HG03095 (cell line): ENCODE results near the gene CDK5RAP2.

Source experiments
- ATAC-seq: cut with Tn5 transposase; IDR thresholded peaks from one replicate; pipeline ENCODE4 v1.9.1; 2021; ENCODE audit warnings: moderate library complexity; ENCODE audit not compliant: unreplicated experiment

CDK5RAP2 gene

DNA sequence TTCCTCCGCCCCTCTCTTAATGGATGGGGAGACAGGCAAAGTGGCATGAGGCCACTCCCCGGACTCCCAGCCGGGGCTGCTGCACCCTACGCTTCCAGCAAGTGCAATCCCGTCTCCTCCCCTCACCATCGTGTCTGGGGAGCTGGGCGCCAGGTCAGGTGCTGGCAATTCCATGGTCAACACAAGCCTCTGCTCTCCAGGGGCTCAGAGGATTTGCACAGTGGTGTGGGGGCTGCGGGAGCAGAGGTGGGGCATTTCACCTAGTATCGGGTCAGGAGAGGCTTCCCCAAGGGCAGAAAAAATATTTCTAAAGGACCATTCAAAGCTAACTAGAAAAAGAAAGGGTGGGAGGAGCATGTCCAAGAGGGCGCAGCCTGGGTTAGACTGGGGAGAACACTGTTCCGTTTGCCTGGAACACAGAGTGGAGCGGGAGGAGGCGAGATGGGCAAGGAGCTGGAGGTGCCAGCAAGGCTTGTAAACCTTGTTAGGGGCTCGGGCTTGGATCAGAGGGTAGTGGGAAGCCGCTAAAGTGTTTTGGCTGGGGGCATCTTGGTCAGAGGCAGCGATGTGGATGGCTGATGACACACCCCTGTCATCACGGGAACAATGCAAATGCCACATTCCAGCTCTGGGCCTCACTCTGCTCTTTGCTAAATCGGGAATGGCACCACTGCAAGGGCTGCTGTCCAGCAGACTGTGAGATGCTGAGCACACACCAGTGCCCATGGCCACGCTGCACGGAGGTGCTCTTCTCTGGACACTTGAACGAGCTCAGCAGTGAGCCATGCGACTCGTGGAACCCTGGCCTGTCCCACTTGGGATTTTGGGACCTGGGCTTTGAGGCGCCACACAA is 191.7 kb downstream of the CDK5RAP2 start:
- ATAC-seq, result no peak

DNA sequence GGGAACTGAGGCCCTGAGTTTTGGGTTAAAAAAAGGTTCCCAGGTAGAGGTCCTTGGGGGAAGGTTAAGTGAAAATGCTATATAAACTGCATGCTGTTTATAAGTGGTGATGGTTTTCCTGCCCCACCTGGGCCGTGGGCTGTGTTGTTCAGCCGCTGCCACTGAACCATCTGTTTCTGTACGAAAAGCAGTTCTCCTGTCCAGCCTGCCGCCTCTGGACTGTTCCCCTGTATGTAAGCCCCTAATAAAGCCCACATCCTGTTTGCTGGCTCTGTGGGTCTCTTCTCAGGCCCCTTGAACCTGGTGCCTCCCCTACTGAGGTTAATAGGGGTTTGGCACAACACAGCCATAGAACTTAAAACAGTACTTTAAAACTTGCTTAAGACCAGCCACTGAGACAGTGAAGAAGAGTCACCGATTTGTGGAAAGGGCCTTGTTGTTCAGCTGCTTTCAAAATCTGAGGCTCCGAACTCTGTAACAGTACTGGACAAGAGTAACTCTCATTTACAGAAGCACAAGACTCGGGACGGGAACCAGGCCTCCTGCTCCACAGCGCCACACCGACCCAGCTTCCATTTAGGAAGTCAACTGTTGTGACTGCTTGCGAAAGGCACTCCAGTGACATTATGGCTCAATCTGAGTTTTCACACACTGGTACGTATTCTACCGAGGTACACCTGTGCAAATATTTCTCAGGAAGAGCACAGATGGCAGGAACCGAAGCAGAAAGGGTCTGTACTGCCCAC is 192.5 kb downstream of the CDK5RAP2 start:
- ATAC-seq, result no peak

DNA sequence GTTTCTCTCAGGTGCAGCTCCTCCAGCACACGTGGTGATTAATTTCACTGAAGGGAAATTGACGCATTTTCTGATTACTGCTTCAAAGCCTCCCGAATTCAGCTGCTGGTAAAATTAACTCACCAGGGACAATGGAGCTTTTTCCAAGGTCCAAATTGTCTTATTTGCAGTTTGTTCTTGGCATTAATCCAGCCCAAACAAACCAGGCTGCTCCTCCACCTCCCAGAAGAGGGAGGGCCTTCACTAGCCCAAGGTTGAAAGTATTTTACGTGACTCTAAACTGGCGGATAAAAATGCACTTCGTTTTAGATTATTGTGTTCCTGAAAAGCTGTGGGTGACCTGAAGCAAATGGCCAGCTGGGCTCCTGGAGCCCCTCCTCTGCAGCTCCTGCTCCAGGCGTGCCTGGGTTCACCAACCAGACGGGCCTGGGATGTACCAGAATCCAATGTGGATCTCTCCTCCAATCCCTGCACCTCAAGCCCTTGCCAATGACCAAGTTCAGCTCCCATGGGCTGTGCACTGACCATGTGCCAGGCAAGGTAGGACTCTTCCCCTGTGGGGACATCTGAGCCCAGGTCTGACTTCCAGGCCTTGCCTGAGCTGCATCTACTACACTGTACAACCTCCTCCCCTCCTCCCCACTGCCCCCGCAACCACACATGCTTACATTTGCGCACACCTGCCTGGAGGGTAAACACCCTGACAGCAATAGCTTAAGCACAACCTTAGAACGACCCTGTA is 193.4 kb downstream of the CDK5RAP2 start:
- ATAC-seq, result no peak

DNA sequence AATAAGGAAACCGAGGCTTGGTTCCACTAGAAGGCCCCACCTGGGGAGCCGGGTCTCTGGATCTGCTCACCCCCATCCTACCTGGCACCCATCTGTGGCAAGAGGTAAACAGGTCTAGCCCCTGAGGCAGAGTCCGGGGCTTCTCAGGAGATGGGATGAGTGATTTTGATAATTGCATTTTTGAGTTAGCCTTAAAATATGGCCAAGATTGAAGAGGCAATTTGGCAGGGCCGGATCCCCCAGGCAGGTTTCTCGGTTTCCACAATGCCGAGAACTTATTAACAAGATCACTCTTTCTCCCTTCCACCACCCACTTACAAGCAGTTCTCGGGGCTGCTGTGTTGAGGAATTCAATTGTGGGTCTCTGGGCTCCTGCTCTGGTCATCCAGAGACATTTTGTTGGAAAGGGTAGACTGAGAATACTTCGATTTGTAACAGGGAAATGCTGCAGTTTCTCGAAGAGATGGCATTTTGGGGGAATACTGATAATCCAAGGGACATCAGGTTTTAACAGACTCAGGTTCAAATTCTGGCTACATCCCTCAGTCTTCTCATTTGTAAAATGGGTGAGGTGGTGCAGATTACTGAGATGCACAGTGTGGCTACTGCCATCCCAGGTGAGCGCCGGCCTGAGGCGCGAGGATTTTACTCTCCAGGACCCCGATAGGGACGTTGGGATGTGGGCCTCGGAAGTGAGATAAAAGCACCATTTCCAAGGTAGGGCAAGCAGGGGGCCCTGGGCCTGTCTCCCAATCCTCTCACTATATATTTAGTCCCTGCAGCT is 194.2 kb downstream of the CDK5RAP2 start:
- ATAC-seq, result no peak

DNA sequence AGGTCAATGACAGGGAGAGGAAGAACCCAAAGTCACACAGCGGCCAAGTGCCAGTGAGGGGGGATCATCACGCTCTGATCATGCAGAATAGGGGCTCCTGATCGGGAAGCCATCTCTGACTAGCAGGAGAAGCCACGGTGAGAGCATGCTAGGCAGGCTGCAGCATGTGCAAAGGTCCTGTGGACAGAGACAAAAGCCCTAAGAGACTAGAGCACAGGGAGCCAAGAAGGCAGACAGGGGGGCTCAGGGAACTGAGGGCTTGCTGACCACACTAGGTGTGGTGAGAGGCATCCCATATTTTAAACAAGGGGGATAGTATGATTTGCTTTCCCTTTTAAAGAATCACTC is 195.1 kb downstream of the CDK5RAP2 start:
- no peak for ATAC-seq

DNA sequence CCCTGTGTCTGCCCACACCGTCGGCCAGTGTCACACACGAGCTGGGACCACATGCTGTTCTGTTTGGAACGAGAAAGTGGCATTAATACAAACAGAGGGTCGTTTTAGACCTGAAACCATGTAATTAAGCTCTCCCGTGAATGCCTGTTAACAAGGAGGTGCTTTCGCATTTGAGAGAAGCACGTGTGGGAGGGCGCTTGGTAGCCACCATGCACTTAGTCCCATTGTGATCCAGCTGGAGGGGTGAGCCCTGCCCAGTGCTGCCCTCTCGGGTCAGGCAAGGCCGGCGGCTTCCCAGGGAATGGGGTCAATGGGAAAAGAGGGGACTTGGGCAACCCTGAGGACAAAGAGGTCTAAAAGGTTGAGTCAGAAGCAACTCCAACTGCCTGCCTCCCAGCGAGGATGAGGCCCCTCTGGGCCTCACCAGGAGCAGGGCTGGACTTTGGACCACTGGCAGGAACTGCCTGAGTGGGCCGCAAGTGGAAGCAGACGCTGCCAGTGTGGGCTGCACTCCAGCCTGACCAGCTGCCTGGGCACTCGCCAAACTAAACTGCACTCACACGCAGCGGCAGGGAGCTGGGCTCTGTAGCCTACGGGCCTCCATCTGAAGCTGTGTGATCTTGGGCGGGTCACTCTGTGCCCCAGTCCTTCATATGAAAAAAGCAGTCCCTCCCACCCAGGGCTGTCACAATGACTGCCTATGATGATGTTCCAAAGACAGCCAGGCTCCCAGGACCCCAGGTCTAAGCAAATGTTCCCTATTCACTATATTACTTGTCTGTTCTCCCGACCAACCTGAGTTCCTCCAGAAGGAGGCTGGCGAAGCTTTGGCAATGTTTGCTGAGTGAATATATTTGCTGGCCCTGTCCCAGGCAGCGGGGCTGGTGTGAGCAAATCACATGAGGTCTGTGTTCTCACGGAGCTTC is 195.7 kb downstream of the CDK5RAP2 start:
- ATAC-seq, result no peak

DNA sequence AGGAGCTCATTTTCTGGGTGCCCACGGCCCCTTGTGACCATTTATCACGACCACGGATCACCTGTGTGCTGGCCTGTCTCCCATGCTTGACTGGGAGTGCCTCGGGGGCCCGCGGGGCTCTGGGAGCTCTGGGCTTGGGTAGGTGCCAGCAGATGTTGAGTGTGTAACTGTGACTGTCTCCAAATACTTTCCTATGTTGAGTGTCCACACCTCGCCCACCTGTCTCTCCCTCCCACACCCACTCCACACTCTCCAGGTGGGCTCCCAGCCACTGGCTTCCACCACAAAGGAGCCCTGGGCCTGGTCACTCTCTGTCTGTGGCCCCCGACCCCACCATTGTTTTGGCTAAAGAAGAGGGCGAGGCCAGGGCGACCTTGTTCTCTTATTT is 196.4 kb downstream of the CDK5RAP2 start:
- ATAC-seq, result no peak

DNA sequence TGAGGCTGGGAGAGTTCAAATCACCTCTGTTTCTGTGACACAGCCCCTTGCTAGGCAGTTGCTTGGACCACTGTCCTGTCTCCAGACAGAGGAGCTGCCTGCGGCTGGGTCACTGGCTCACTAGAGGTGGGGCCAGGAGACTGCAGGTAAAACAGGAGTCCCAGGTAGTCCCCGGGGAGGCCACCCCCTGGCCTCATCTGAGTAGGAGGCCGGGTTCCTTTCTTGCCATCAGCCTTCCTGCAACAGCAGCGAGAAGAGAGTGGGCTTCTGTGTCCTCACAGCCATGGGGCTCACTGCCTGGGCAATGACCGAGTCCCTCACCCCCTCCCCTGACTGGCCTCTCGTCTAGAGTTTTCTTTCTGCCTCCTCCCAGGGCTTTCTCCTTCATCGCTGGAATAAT is 197.5 kb downstream of the CDK5RAP2 start:
- ATAC-seq, result no peak

DNA sequence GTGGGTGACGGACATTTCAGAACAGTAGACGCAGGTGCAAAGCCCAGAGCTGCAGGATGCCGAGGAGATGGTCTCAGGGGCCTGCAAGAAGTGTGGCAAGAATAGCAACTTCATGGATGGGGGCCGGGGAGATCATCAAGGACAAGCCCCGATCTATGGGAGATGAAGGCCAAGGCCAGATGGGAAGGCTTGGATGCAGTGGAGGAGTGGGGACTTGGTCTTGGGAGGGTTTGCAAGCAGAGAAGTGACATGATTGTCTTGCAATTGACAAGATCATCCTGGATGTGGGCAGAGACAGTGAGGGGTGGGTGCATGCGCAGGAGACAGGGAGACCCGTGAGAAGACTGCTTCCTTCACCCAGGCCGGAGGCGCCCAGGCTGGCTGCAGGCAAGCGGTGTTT is 198.1 kb downstream of the CDK5RAP2 start:
- no peak for ATAC-seq

DNA sequence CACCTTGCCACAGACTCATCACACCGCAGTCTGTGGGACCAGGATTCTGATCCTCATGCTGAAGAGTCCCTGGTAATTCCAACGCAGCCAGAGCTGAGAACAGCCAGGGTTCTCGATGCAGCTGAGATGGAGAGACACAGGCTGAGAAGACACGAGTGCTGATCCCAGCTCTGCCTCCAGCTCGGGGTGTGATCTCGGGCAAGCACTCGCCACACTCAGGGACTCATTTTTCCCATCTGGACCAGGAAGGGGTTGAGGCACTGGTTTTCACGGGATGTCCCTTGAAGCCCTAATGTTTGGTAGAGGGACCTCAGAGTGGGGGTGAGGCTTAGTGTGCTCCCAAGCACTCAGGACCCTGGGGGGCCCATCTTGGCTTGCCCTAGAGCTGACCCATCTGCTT is 200.4 kb downstream of the CDK5RAP2 start:
- no peak for ATAC-seq

DNA sequence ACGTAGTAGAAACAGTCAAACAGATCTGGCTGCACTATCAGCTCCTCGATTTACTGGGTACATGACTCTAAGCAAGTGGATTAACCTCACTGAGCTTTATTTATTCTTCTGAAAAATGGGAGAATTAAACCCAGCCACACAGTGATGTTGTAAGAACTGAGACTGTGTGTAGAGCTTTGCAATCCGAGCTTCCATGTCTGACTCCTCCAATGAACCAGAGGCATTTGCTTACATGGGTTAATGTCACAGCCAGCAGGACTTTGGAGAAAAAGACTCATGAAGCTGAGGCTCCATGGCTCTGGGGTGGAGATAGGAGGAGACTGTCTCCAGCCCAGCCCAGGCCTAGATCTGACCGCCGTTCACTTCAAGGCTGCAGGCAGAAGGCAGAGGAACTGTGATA is 201.3 kb downstream of the CDK5RAP2 start:
- ATAC-seq, result no peak

DNA sequence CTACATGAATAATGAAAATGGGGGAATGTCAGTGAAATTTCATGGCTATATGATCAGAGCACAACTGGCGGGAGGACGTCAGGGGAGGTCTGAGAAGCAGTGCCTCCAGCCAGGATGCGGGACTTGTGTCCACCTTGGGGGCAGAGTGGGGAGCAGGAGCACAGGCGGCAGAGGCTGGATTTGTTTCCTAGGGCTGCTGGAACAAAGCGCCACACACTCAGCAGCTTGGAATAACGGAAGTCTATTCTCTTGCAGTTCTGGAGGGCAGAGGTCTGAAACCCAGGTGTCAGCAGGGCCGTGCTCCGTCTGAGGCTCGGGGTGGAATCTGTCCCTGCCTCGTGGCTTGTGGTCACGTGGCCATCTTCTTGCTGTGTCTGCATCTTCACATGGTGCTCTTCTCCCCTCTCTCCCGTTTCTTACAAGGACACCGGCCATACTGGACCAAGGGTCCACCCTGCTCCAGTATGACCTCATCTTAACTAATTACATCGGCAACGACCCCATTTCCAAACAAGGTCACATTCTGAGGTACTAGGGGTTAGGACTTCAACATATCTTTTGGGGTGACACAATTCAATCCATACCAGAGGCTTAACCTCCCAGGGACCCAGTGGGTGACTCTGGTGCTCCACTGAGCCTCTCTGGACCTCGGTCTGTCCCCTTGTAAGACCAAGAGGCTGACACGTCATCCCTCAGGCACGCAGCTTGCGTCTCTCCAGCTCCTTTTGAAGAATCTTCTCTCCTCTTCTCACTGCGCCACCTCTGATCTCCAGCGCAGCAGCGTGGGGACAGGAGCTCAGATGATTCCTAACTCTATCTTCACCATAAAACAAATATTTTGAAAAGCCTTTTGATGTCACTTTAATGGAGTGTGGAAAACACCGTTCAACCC is 202.5 kb downstream of the CDK5RAP2 start:
- no peak for ATAC-seq

DNA sequence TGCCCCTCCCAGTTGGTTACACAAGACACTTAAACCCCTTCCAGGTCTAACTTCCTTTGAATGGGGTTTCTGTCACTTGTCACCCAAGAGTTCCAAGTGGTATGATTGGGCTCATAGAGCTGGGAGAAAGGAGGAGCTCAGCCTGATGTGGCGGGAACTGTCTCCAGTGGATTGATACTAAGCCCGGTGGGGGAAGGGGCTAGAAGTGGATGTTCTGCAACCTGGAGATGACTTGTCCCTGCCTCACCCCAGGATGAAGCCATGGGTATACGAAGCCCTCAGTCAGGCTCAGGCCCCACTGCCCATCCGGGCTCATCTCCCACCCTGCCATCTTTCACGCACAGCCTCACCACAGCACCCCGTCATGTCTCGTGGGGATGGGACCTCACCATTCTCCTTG is 203.9 kb downstream of the CDK5RAP2 start:
- ATAC-seq, result no peak

DNA sequence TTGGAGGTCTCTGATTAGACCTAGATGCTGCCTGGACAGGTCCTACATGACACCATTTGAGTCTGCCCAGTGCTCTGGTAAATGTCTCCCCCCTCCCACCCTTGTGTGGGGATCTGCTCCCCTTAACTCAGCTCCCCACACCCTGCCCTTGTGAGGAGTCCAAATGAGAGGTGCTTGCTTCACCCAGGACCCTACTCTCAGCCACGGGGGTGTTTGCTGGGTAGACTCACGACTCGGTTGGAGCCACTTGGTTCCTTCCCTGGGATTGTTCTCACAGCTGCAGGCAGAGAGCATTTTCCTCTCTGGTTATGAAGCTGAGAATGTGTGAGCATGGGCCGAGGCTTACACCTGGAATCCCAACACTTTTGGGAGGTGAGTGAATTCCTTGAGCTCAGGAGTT is 204.7 kb downstream of the CDK5RAP2 start:
- no peak for ATAC-seq

DNA sequence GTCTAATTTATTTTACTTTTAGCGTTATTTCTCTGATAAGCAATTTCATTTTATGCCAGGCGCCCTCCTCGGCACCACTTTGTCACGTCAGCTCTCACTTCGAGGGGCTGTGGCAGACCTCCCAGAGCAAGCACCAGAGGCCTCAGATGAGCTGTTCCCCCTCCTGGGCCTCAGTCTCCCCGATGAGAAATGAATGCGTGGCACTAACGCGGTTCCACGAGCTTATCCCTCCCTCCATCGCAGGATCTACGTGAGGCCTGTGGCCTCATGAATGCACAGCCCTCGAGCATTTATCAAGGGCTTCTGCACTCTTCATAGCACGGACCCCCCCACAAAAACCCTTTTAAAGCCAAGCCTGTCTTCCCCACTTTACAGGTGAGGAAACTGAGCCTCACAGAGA is 205.2 kb downstream of the CDK5RAP2 start:
- ATAC-seq, result no peak

DNA sequence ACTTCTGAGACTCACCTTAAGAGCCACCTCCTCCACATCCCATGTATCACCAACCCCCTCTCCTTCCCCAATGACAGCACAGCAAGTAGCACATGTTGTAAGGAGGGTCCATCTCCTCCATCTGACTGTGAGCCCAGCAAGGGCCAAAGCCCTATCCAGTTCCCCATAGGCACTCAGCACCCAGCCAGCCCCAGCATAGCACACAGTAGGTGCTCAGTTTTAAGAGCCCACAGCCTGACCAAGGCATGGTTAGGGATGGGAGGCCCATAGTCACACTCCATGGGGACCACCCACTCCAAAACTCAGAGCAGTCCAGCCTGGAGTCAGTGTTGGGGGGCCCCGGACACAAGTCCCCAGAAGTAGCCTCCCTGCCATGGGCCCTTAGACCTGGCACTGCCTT is 205.7 kb downstream of the CDK5RAP2 start:
- no peak for ATAC-seq

DNA sequence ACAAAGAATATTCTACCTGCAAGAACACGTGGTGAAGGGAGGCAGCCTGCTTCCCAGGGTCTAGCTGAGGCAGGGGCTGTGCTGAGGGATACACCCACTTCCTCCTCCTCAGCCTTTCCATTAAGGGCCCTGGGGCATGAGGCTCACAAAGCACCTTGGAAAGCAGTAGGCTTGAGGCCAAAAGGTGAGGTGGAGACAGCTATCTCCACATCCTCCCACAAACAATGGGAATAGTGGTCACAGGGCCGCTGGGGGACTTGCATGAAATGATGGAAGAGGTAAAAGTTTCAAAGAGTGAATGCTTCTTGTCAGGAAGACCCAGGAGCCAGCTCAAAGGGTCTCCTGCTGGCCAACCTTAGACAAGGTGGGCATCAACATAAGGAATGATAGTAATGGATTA is 207.9 kb downstream of the CDK5RAP2 start:
- ATAC-seq, result no peak

DNA sequence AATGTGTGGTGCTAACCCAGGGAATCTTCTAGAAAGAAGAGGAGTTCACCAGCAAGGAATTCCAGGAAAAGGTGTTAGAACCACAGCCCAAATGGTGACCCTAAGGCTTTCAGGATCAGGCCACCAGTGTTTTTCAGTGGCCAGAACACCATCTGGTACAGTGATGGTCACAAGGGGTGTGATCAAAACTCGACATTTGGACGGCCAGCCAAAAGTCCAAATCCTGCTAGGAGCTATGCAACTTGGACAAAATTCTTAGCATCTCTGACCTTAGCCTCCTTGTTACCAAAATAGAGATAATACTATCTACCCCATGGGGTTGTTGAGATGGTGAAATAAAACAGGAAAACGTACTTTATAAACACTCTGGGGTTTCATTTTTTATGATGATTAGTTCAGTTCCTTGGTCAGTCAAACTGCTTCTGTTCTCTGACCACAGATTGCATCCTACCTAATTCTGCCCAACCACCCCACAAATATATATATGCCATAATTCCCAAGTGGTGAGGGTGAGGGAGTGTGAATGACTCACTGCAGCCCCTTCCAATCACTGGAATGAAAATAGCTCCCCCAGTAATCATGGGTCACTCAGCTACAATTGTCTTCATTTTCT is 210.3 kb downstream of the CDK5RAP2 start:
- no peak for ATAC-seq

DNA sequence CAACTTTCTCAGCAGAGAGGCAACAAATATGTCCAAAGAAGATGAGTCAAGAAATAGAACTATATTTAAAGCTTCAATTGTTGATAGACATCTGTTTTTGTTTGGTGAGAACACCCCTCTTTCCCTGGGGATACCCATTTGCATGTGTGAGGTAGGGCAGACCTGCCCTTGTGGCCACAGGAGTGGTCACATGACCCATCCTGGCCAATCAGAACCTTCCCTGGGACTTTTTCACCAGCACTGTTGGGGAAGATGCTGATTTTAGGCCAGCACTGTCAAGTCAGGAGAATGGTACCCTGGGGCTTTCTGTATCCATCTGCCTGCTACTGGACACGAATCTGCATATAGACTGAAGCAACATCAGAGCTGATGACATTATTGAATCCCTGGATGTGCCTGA is 211.2 kb downstream of the CDK5RAP2 start:
- no peak for ATAC-seq
